Limb (tissue), 2 donors: ENCODE data around the gene UGT1A10.
"Not testable (repeated sequence)": the region's sequence is repeated elsewhere in the genome, so short reads cannot be mapped to it uniquely, and the experiment has no call there.

Source experiments
- DNase-seq, 2 donors: peaks; one replicate each; pipeline ENCODE4 v3.0.0-alpha.2; 2016; ENCODE audit errors: extremely low spot score in 2 of 2

Gene UGT1A10

DNA sequence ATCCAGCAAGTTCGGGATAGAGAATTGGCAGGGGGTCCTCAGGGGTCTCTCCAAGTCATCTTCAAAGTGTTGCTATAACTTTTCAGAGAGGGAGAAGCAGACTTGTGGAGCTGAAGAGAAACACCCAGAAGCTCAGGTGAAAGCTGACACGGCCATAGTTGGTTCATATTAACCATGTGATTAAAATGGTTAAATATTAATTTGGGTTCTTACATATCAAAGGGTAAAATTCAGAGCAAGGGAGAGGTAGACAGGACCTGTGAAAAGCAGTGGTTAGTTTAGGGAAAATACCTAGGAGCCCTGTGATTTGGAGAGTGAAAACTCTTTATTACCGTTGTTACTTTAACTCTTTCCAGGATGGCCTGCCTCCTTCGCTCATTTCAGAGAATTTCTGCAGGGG lies 56.4 kb downstream of the UGT1A10 start, which contains the start of gene UGT1A6:
Gene UGT1A6 (plus strand): TSS at position 243 of the 400 bp plus-strand sequence. CDS start 115 bp downstream, at position 358.
- DNase-seq = no peak

DNA sequence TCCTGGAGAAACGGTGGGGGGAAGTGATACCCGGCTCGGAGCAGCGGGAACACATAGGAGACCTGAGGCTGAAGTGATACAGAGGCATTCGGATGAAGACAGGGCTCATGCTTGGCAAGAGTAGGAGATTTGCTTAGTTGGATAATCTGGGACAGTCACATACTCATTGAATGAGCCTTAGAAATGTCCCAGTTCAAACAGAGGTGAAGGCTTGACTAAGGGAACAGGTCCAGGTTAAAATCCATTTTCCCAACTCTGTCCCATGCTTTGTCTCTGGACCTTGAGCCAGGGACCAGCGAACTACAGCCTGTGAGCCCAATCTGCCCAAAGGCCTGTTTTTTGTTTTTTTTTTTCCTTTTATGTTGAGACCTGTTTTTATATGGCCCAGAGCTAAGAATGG lies 57.7 kb downstream of the UGT1A10 start:
- no peak for DNase-seq

DNA sequence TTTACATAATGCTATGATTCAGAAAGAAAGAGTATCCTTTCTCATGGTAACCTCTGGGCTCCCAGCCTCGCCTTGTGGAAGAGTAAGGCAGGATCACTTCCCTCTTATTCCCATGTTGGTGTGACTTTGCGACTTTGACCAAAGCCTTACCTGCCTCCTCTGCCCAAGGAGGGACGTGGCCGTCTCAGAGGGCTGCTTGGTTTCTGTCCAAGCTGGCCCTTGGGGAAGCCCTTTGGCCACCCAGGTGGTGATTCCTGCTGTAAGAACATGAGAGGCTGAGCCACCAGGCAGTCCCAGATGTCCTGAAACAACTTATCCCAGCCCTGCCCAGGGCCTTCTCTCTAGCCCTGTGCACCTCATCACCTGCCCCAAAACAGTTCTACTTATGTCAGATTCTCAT lies 62.5 kb downstream of the UGT1A10 start:
- no peak for DNase-seq

DNA sequence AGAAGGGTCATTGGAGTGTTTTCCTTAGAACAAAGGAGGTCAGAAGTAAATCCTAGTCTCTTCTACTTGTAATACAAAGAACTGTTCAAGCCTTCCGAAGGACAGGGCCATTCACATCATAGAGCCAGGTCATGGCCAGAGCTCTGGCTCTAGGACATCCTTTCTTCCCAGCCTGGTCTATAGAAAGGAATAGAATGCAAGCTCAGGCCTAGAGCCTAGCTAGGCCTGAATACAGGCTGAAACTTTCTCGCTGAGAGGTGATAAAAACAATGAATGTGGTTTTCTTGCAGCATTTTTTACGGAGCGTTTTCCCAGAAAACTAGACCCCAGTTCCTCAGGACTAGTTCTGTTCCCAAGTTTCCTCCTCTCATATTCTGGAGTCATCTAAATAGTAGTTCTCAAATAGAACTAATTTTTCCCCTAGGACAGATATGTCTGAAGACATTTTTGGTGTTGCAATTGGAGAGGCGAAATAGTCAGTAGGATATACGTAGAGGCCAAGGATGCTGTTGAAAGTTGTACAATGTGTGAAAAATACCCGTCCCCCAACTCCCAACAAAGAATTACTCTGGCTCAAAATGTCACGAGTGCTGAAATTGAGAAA lies 63.3 kb downstream of the UGT1A10 start:
- DNase-seq = no peak

DNA sequence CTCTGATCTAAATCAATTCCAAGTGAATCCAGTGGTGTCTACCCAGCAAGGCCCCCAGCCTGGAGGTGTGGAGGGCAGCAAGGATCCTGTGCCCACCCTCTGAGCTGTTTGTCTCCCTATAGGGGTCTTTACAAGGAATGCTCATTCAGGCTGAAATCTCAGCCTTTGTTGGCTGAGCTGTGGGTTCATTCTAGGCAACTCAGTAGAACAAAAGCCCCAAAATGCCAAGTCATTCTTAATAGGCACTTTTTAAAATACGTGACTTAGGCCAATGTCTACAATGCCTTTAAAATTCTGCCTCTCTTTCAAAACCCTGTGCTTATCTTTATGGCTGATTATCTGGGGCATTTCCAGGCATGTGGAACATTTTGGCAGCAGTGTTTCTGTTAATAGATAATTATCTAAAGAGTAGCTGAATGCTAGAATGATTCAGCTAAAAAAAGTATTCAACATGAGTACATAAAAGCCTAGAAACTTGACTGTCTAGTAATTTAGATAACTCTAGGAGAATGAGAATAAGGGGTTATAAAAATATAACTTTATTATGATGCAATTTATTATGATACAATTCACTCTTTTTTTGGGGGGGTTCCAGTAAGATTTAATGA lies 63.9 kb downstream of the UGT1A10 start:
- DNase-seq = no peak

DNA sequence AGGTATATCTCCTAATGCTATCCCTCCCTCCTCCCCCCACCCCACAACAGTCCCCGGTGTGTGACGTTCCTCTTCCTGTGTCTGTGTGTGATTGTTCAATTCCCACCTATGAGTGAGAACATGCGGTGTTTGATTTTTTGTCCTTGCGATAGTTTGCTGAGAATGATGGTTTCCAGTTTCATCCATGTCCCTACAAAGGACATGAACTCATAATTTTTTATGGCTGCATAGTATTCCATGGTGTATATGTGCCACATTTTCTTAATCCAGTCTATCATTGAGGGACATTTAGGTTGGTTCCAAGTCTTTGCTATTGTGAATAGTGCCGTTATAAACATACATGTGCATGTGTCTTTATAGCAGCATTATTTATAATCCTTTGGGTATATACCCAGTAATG lies 64.6 kb downstream of the UGT1A10 start:
- DNase-seq = not testable (repeated sequence)

DNA sequence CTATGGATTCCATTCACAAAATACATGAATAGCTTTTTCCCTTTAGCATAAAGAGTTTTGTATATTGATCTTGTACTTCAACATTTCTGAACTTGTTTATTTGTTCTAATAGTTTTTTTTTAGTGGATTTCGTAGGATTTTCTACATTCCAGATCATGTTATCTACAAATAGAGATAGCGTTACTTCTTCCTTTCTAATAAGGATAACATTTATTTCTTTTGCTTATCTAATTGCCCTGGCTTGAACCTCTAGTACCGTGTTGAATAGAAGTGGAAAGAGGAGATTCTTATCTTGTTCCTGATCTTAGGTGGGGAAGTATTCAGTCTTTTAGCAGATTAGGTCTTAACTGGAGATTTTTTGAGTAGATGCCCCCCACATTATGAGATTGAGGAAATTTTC lies 66.0 kb downstream of the UGT1A10 start:
- DNase-seq = no peak

DNA sequence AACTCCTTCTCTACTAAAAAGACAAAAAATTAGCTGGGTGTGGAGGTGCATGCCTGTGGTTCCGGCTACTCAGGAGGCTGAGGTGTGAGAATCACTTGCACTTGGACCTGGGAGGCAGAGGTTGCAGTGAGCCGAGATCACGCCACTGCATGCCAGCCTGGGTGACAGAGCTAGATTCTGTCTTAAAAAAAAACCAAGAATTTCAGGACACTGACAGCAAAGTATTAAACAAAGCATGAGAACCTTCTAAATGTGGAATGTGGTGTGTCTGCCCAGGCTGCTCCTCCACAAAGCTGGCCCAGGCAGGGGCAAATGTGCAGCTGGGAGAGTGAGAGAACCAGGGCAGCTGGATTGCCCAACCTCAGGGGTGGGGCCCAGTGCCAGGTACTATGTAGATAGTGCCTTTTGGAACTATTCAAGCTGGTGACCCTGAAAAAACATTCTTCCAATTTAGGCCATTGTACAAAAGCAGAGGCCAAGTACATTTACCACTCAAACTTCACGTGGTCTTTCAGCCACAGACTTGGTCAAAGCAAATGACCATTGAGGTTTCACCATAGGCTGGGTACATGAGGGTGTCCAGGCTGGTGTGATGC lies 69.8 kb downstream of the UGT1A10 start:
- DNase-seq = no peak

DNA sequence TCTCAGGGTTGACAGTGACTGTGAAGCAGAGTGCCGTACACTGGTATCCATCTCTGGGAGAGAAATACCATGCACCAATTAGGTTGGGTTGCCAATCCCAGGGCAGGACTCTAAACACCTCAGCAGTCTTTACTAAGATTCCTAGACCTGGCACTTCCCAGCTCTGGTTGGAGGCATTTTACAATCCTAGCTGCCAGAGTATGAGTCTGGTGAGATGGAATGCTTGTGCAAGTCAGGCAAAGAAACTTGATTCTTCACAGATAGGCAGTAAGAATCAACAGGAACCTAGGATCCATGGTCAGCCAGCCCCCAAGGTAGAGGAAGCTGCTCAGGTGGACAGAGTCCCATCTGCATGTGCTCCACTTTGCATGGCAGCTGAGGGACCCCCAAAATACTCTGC lies 70.5 kb downstream of the UGT1A10 start:
- DNase-seq = no peak

DNA sequence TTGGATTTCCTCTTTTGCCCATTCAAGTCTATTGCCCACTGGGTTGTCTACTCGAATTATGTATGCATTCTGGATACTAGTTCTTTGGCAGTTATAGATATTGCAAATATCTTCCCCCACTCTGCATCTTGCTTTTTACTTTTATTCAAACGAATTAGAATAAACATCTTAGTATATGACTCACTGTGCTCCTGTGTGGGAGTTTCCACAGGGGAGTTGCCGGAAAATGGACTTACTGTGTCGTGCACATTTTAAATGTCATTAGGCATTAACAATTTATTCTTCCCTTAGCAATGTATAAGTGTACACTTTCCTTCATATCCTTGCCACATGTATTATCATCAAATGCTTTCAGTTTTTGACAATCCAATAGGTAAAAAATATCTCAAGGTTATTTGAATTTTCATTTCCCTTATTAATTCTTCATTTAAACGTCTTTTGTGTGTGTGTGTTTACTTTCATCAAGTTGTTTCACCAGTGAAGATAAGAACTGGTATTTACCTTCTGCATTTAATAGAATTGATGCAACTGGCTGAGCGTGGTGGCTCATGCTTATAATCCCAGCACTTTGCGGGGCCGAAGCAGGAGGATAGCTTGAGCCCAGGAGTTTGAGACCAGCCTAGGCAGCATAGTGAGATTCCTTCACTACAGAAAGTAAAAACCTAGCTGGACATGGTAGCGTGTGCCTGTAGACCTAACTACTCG lies 71.8 kb downstream of the UGT1A10 start:
- no peak for DNase-seq

DNA sequence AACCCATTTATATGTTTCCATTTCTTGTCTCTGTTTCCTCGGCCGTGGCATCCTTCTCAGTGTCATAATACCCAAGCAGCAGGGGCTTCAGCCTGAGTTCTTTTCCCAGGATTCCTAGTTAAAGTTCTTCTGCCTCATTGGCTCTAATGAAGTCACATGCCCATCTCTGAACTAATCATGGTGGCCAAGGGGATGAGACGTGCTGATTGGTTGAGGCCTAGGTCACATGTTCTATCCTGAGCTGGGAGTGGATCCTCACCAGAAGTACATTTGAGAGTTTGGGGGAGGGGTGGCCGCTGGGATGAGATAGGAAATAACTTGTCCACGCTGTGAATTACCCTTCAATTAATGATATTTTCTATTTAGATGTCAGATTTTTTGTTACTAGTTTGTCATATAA lies 72.7 kb downstream of the UGT1A10 start:
- no peak for DNase-seq

DNA sequence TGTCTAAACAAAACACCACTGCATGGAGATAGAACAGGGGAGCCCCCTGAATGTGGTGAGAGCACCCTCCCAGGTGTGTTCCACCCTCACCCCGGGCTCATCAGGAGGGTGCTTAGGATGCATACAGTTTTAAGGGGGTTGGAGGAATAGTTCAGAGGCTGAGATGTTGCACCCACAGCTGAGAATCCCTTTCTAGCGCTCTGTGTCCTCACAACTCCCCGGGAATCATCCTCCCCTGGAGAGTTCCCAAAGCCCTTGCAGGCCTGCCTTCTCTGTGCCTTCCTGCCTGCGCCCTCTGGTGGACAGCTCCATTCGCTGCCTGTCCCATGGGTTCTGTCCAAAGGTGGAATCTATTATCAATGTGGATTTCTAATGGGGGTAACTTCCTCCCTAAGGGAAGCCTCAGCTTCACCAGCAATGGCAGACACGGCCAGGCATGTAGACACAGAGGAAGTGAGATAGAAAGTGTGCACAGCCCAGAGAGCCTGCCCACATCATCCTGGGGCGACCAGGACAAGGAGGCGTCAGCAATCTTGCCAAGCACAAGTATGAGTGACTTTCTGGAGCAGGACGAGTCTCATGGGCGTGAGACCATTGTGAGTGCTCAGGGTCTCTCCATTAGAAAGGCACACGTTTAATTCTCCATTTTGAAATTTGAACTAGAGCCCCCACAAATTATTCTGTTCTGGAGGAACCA lies 75.2 kb downstream of the UGT1A10 start:
- peak; percentile 31 to 71 for DNase-seq

DNA sequence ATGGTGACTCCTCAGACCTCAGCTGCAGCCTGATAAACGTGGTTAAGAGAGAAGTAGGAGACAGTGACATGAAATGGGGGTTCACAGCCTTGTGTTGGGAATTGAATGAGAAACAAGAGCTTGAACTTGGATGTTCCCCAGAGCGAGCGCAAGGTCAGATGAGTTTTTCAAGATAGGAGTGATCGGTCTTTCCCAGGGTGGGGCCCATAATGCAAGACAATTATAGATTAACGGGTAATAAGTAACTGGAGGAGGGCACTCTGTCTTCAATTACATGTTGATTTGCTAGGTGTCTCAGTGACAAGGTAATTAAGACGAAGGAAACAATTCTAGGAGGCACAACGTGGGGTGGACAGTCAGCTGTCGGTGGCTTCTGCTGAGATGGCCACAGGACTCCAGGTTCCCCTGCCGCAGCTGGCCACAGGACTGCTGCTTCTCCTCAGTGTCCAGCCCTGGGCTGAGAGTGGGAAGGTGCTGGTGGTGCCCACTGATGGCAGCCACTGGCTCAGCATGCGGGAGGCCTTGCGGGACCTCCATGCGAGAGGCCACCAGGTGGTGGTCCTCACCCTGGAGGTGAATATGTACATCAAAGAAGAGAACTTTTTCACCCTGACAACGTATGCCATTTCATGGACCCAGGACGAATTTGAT lies 76.5 kb downstream of the UGT1A10 start, which contains the start of gene UGT1A5:
Gene UGT1A5 (plus strand): TSS at position 297 of the 651 bp plus-strand sequence. CDS start 85 bp downstream, at position 382.
- DNase-seq = no peak

DNA sequence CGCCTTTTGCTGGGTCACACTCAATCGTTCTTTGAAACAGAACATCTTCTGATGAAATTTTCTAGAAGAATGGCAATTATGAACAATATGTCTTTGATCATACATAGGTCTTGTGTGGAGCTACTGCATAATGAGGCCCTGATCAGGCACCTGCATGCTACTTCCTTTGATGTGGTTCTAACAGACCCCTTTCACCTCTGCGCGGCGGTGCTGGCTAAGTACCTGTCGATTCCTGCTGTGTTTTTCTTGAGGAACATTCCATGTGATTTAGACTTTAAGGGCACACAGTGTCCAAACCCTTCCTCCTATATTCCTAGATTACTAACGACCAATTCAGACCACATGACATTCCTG lies 77.0 kb downstream of the UGT1A10 start:
- no peak for DNase-seq

DNA sequence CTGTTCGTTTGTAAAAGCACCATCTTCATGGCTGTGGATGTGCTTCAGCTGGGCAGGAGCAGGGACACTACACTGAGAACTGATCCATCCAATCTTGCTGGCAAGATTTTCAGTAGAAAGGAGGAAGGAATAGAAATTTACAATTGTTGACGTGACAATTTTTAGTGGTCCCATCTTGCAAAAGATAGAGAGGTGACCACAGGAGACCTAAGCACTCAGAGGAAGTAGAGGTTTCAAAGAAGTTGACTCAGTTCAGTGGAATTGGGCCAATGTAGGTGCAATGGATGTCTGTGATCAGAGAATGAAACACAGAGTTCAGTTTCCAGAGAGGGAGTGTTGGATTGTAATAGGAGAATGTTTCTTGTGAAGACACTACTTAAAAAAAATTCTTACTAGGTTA lies 77.9 kb downstream of the UGT1A10 start:
- no peak for DNase-seq

DNA sequence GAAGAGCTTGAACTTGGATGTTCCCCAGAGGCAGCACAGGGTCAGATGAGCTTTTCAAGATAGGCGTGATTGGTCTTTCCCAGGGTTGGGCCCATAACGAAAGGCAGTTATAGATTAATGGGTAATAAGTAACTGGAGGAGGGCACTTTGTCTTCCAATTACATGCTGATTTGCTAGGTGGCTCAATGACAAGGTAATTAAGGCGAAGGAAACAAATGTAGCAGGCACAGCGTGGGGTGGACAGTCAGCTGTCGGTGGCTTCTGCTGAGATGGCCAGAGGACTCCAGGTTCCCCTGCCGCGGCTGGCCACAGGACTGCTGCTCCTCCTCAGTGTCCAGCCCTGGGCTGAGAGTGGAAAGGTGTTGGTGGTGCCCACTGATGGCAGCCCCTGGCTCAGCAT lies 82.3 kb downstream of the UGT1A10 start, which contains the start of gene UGT1A4:
Gene UGT1A4 (plus strand): TSS at position 185 of the 400 bp plus-strand sequence. CDS start 85 bp downstream, at position 270.
- DNase-seq = no peak

DNA sequence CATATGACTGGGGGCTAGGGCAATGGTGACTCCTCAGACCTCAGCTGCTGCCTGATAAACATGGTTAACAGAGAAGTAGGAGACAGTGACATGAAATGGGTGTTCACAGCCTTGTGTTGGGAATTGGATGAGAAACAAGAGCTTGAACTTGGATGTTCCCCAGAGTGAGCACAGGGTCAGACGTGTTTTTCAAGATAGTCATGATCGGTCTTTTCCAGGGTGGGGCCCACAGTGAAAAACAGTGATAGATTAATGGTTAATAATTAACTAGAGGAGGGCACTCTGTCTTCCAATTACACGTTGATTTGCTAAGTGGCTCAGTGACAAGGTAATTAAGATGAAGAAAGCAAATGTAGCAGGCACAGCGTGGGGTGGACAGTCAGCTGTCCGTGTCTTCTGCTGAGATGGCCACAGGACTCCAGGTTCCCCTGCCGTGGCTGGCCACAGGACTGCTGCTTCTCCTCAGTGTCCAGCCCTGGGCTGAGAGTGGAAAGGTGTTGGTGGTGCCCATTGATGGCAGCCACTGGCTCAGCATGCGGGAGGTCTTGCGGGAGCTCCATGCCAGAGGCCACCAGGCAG lies 92.6 kb downstream of the UGT1A10 start, which contains the start of gene UGT1A3:
Gene UGT1A3 (plus strand): TSS at position 320 of the 579 bp plus-strand sequence. CDS start 85 bp downstream, at position 405.
- no peak for DNase-seq

DNA sequence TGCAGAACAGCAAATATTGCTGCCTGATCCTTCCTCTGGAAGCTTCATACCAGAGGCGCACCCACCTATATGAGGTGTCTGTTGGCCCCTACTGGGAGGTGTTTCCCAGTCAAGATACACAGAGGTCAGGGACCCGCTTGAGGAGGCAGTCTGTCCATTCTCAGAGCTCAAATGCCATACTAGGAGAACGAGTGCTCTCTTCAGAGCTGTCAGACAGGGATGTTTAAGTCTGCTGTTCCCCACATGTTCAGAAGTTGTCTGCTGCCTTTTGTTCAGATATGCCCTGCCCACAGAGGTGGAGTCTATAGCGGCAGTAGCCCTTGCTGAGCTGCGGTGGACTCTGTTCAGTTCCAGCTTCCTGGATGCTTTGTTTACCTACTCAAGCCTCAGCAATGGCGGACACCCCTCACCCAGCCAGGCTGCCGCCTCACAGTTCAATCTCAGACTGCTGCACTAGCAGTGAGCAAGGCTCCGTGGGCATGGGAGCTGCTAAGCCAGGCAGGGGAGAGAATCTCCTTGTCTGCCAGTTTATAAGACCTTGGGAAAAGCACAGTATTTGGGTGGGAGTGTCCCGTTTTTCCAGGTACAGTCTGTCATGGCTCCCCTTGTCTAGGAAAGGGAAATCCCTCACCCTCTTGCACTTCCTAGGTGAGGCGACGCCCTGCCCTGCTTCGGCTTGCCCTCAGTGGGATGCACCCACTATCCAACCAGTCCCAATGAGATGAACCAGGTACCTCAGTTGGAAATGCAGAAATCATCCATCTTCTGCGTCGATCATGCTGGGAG lies 100.8 kb downstream of the UGT1A10 start:
- not testable (repeated sequence) for DNase-seq

DNA sequence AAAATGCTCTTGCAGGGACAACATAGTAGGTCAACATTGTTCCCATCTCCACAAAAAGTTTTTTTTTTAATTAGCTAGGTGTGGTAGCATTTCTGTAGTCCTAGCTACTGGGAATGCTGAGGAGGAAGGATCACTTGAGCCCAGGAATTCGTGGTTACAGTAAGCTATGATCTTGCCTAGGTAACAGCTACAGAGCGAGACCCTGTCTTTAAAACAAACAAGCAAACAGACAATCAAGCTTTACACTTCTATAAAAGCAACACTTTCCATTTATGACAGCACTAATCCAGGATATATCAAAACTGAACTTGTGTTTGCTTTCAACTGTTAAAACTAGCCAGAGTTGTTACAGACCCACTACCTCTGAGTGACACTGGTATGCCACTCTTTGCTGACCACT lies 104.6 kb downstream of the UGT1A10 start:
- no peak for DNase-seq
